Testis (tissue), 2 donors: ENCODE measurements around the gene SRL.

Source experiments
- CTCF ChIP-seq, 3 experiments: fragments of 450-650 bp in 2 of 3; fragments of 200-600 bp in 1 of 3; sonication (generic) in 1 of 3; IDR thresholded peaks; one replicate each; pipeline ENCODE4 v1.5.1; 2016 to 2019; ENCODE audit warnings: antibody characterized with exemption in 3 of 3, mild to moderate bottlenecking in 2 of 3, moderate library complexity in 1 of 3
- POLR2A ChIP-seq: fragments of 450-650 bp; IDR thresholded peaks from one replicate; pipeline ENCODE4 v1.6.1; 2017; ENCODE audit warnings: antibody characterized with exemption, mild to moderate bottlenecking, moderate library complexity

GRCh38 chr16:4207229-4207628 is 34.7 kb downstream of the SRL start:
- no peak for TF ChIP-seq CTCF (IDR thresholded peaks at IDR 0.05)
- TF ChIP-seq POLR2A, result no peak
